K562 (cell line): ENCODE data around the gene NOP14. TPM values are rescaled to one million over a fixed set of nuclear protein-coding genes. Genes with fewer than 3 reads are reported as not detected.
A peak's percentile ranks its signal among the peaks of the same experiment; 100 is the strongest.

Experiments used
- ARID1B ChIP-seq: fragments of 450-650 bp; IDR thresholded peaks from 2 replicates; pipeline ENCODE4 v1.6.1; 2016; ENCODE audit warnings: antibody characterized with exemption, mild to moderate bottlenecking, inconsistent platforms
- ARID3B ChIP-seq: fragments of 250-450 bp; sonication (Bioruptor Pico); IDR thresholded peaks from 2 replicates; pipeline ENCODE4 v1.4.0; 2020; ENCODE audit warnings: borderline replicate concordance
- CHD7 ChIP-seq: fragments of 200-600 bp; sonication (generic); IDR thresholded peaks from one replicate; pipeline ENCODE4 v1.6.1; 2012; ENCODE audit warnings: mild to moderate bottlenecking, low read depth, low read length, inconsistent platforms
- CREB3 ChIP-seq: fragments of 450-650 bp; conservative IDR thresholded peaks from 2 replicates; pipeline ENCODE4 v1.6.1; 2016; ENCODE audit warnings: missing genetic modification characterization, low read depth, mild to moderate bottlenecking, missing compliant biosample characterization, moderate library complexity
- HDAC3 ChIP-seq: fragments of 450-650 bp; IDR thresholded peaks from 2 replicates; pipeline ENCODE4 v1.6.1; 2018; ENCODE audit warnings: borderline replicate concordance, mild to moderate bottlenecking, moderate library complexity; ENCODE audit not compliant: partially characterized antibody
- KDM4B ChIP-seq, 2 experiments: fragments of 450-650 bp in 1 of 2; sonication (generic) in 1 of 2; IDR thresholded peaks; 2 replicates each; pipeline ENCODE4 v1.6.1; 2016 to 2017; ENCODE audit warnings: borderline replicate concordance in 2 of 2, antibody characterized with exemption in 1 of 2, low read depth in 1 of 2, mild to moderate bottlenecking in 1 of 2
- LARP7 ChIP-seq: fragments of 450-650 bp; IDR thresholded peaks from 2 replicates; pipeline ENCODE4 v1.6.1; 2016
- NCOA1 ChIP-seq: fragments of 450-650 bp; IDR thresholded peaks from 2 replicates; pipeline ENCODE4 v1.6.1; 2016; ENCODE audit warnings: low read depth
- PYGO2 ChIP-seq: fragments of 450-650 bp; IDR thresholded peaks from 2 replicates; pipeline ENCODE4 v1.6.1; 2016; ENCODE audit warnings: mild to moderate bottlenecking, missing genetic modification characterization, moderate library complexity, missing compliant biosample characterization
- RUNX1 ChIP-seq: sonication (generic); IDR thresholded peaks from 2 replicates; pipeline ENCODE4 v1.6.1; 2016; ENCODE audit warnings: antibody characterized with exemption, low read depth
- SETDB1 ChIP-seq: IDR thresholded peaks from one replicate; pipeline ENCODE4 v1.6.1; 2012; ENCODE audit warnings: low read length, control low read depth, inconsistent platforms
- SIN3B ChIP-seq: fragments of 450-650 bp; IDR thresholded peaks from 2 replicates; pipeline ENCODE4 v1.6.1; 2017; ENCODE audit warnings: low read depth, mild to moderate bottlenecking, moderate library complexity
- ZFX ChIP-seq: sonication (generic); formaldehyde crosslinking; IDR thresholded peaks from 2 replicates; pipeline ENCODE4 v1.8.0; 2022; ENCODE audit warnings: mild to moderate bottlenecking, missing genetic modification reagents, moderate library complexity
- ZNF23 ChIP-seq: fragments of 250-450 bp; sonication (Bioruptor Pico); IDR thresholded peaks from 2 replicates; pipeline ENCODE4 v1.4.0; 2020; ENCODE audit warnings: mild to moderate bottlenecking
- polyA plus RNA-seq, 8 experiments: library from polyadenylated mRNA; depleted of rRNA in 4 of 8; stranded (reverse) in 5 of 8; unstranded in 3 of 8; fragments of >200 nt; fragmentation: Nextera tagmentation in 2 of 8; fragmentation: Illumina TruSeq in 1 of 8; extraction: Ambion mirVana in 2 of 8; extraction: Trizol in 1 of 8; gene quantifications; 2 replicates each; pipeline versions ENCODE4 v1.2.1 to v1.2.3, GENCODE V29; 2011 to 2014; ENCODE audit warnings: inconsistent platforms in 1 of 8, missing spikeins in 1 of 8
- total RNA-seq, 7 experiments: library from RNA; depleted of rRNA in 6 of 7; stranded (reverse); fragments of >200 nt in 6 of 7; fragmentation: Illumina TruSeq in 2 of 7; extraction: Trizol in 2 of 7; gene quantifications; 2 replicates each; pipeline versions ENCODE4 v1.2.1 to v1.2.3, GENCODE V29; 2011 to 2021; ENCODE audit warnings: low replicate concordance in 1 of 7

NOP14 gene
- total and polyA plus RNA-seq, 9 of the 15 experiments (the other 6 are each of a cell fraction or from before 2014, with no cell fraction given), result 12.7 to 76.0 (median 50.9) TPM

- TF ChIP-seq NCOA1 (no peak), CHD7 (no peak), PYGO2 (tag) (no peak), ZNF23 (CRISPR knock-in tag) (no peak), SIN3B (peak; percentile 25; the same call in 1 of the 2 replicates), ARID3B (CRISPR knock-in tag) (0 out of 2 replicates have a peak, but pooled peaks have one; percentile 55), HDAC3 (no peak), ARID1B (no peak), RUNX1 (0 out of 2 replicates have a peak, but pooled peaks have one; percentile 5), ZFX (CRISPR knock-in tag) (peak; percentile 99), SETDB1 (no peak), LARP7 (no peak), CREB3 (tag) (no peak), KDM4B (IDR thresholded peaks at IDR 0.05; ENCODE audit: borderline replicate concordance in 2 of 2, low read depth in 1 of 2) (0 out of 4 replicates have a peak, but pooled peaks of 1 of the 2 experiments have one; percentile 18)
Observed at GRCh38 chr4:2963175-2963965, at the start of gene NOP14, which contains the start of gene GRK4 (continued).
